Measurements from ENCODE around the gene GLMN. TPM values are rescaled to one million over a fixed set of nuclear protein-coding genes. Genes with fewer than 3 reads are reported as not detected.

The GLMN gene
- total RNA-seq, result 10 to 100 TPM; 15.2 to 18.8 (median 17.0) TPM

GRCh38 chr1:92298573-92299476, at the start of gene GLMN, which contains the start of gene RPAP2:
Gene GLMN (minus strand): TSS chr1:92298987. CDS start chr1:92297999, 988 bp downstream.
Gene RPAP2 (plus strand): TSS chr1:92299059. CDS start chr1:92299074, 15 bp downstream.
- DNase-seq, result peak; percentile 83 to 87
- intact Hi-C loops (cut with DNase I), result no loop called here
- H3K27me3 ChIP-seq, result no peaks in the 10 kb centered on the region

DNA sequence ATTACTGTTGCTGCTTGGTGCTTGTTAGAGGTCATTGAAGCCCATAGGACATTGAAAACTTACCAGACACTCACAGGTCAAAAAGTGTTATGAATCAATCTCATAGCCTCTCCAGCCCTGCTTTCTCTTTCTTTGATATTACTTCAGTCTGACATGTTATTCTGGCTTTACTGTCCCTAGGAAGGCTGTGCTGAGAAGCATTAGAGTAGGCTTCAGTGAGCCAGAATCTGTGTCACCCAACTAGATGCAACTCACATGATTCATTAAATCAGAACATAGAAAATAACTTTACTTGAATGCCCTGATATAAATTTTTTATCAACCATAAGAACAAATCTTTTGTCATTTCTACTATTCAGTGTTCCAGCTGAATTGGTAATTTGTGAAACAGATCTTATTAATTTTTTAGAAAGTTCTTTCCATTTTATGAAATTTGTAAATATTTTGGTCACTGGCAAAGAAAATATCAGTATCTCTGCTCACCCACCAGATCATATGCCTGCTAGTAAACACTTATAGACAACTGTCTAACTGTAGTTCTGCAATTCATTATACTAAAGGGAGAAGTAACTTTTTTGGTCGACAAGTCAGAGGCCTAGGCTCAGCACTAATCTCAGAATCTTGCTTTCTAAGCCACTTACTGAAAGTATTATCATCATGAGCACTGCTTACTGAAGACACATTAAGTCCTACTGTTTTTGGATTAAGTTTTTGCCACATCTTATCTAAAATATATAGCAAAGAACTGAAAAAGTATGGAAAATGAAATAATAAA, 48.3 kb upstream of the GLMN start:
- Histone ChIP-seq H3K4me3 (replicated peaks in 1 of 3) (no peak overlapping the region), H3K36me3 (peaks cover 0 to 18% of the 10 kb centered on the region in 2 donors), H3K27me3 (no peaks in the 10 kb centered on the region), H3K9me3 (no peaks in the 10 kb centered on the region), H3K4me1 (no peaks in the 10 kb centered on the region), H3K27ac (no peak overlapping the region)
- TF ChIP-seq, protein P1, sequence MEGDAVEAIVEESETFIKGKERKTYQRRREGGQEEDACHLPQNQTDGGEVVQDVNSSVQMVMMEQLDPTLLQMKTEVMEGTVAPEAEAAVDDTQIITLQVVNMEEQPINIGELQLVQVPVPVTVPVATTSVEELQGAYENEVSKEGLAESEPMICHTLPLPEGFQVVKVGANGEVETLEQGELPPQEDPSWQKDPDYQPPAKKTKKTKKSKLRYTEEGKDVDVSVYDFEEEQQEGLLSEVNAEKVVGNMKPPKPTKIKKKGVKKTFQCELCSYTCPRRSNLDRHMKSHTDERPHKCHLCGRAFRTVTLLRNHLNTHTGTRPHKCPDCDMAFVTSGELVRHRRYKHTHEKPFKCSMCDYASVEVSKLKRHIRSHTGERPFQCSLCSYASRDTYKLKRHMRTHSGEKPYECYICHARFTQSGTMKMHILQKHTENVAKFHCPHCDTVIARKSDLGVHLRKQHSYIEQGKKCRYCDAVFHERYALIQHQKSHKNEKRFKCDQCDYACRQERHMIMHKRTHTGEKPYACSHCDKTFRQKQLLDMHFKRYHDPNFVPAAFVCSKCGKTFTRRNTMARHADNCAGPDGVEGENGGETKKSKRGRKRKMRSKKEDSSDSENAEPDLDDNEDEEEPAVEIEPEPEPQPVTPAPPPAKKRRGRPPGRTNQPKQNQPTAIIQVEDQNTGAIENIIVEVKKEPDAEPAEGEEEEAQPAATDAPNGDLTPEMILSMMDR (IDR thresholded peaks at IDR 0.05), result no peak
- no peak for TF ChIP-seq POLR2A (IDR thresholded peaks at IDR 0.05)
- DNase-seq, result no peak
- 81 to 87% methylated on average over 1 of the region's 1 CpG for WGBS, 2 donors
- intact Hi-C loops (cut with DNase I), result no loop called here

More at GRCh38 chr1:92298573-92299476, at the start of gene GLMN, which contains the start of gene RPAP2:
- Histone ChIP-seq H3K4me3 (replicated peaks in 1 of 3) (peak within 1 kb of the TSS; percentile 66 to 97 (median 72)), H3K36me3 (no peaks in the 10 kb centered on the region), H3K4me1 (peaks cover 13 to 15% of the 10 kb centered on the region in 2 donors), H3K9me3 (no peaks in the 10 kb centered on the region), H3K27ac (peak within 1 kb of the TSS; percentile 87 to 94 (median 94))
- TF ChIP-seq, protein P1 (IDR thresholded peaks at IDR 0.05), result no peak
- peak in 1 of 2 donors; percentile 96 for TF ChIP-seq POLR2A (IDR thresholded peaks at IDR 0.05)
- WGBS, 2 donors, result 0 to 1% methylated on average over 26 to 52 of the region's 76 CpGs

GRCh38 chr1:92343061-92343460, 44.3 kb upstream of the GLMN start:
- H3K27me3 ChIP-seq, result no peaks in the 10 kb centered on the region
- WGBS, 2 donors, result 84 to 93% methylated on average over 3 of the region's 3 CpGs
- H3K4me1 ChIP-seq, result no peaks in the 10 kb centered on the region
- intact Hi-C loops (cut with DNase I), result no loop called here
- DNase-seq, result no peak
- no peak overlapping the region for H3K27ac ChIP-seq
- H3K36me3 ChIP-seq, result peaks cover 0 to 6% of the 10 kb centered on the region in 2 donors
- no peaks in the 10 kb centered on the region for H3K9me3 ChIP-seq
- TF ChIP-seq, protein P1 (IDR thresholded peaks at IDR 0.05), result no peak
- TF ChIP-seq POLR2A (IDR thresholded peaks at IDR 0.05), result no peak
- H3K4me3 ChIP-seq (replicated peaks in 1 of 3), result no peak overlapping the region

- H3K27me3 ChIP-seq, result no peaks in the 10 kb centered on the region
- WGBS, 2 donors, result 94 to 95% methylated on average over 1 of the region's 1 CpG
- H3K36me3 ChIP-seq, result no peaks in the 10 kb centered on the region
- no peaks in the 10 kb centered on the region for H3K4me1 ChIP-seq
- H3K27ac ChIP-seq, result no peak overlapping the region
- intact Hi-C loops (cut with DNase I), result no loop called here
- H3K9me3 ChIP-seq, result no peaks in the 10 kb centered on the region
- TF ChIP-seq, protein P1 (IDR thresholded peaks at IDR 0.05), result no peak
- TF ChIP-seq POLR2A (IDR thresholded peaks at IDR 0.05), result no peak
- H3K4me3 ChIP-seq (replicated peaks in 1 of 3), result no peak overlapping the region
- DNase-seq, result no peak
Measured at GRCh38 chr1:92342401-92342800, 43.6 kb upstream of the GLMN start.

All from thyroid gland (tissue), 4 donors.